HG02678 (cell line): Measurements from ENCODE around the gene ENOX1.
"Not testable (repeated sequence)": the region's sequence is repeated elsewhere in the genome, so short reads cannot be mapped to it uniquely, and the experiment has no call there.

Experiments used
- ATAC-seq: cut with Tn5 transposase; IDR thresholded peaks from one replicate; pipeline ENCODE4 v1.9.1; 2021; ENCODE audit warnings: mild to moderate bottlenecking, moderate library complexity; ENCODE audit not compliant: unreplicated experiment

The ENOX1 gene

GRCh38 chr13:43441899-43442499 is 344.8 kb downstream of the ENOX1 start:
- no peak for ATAC-seq

GRCh38 chr13:43441464-43441863 is 345.3 kb downstream of the ENOX1 start:
- no peak for ATAC-seq

- ATAC-seq, result no peak
Observed at GRCh38 chr13:43434191-43434590, 352.6 kb downstream of the ENOX1 start.

- ATAC-seq, result no peak
Observed at GRCh38 chr13:43433691-43434141, 353.1 kb downstream of the ENOX1 start.

GRCh38 chr13:43432958-43433357 is 353.8 kb downstream of the ENOX1 start:
- ATAC-seq, result no peak

GRCh38 chr13:43431841-43432240 is 354.9 kb downstream of the ENOX1 start:
- no peak for ATAC-seq

GRCh38 chr13:43431290-43431716 is 355.5 kb downstream of the ENOX1 start:
- ATAC-seq, result no peak

- no peak for ATAC-seq
Observed at GRCh38 chr13:43428545-43429296, 358.1 kb downstream of the ENOX1 start.

GRCh38 chr13:43426355-43426754 is 360.4 kb downstream of the ENOX1 start:
- ATAC-seq, result no peak

GRCh38 chr13:43425234-43425633 is 361.5 kb downstream of the ENOX1 start:
- ATAC-seq, result no peak

GRCh38 chr13:43424412-43424811 is 362.4 kb downstream of the ENOX1 start:
- no peak for ATAC-seq

GRCh38 chr13:43422116-43422515 is 364.7 kb downstream of the ENOX1 start:
- ATAC-seq, result no peak

- ATAC-seq, result not testable (repeated sequence)
Observed at GRCh38 chr13:43416842-43417241, 369.9 kb downstream of the ENOX1 start.

GRCh38 chr13:43416408-43416807 is 370.4 kb downstream of the ENOX1 start:
- ATAC-seq, result not testable (repeated sequence)

GRCh38 chr13:43415903-43416391 is 370.8 kb downstream of the ENOX1 start:
- ATAC-seq, result not testable (repeated sequence)

- no peak for ATAC-seq
Observed at GRCh38 chr13:43414111-43414510, 372.7 kb downstream of the ENOX1 start.

- ATAC-seq, result no peak
Observed at GRCh38 chr13:43411741-43412140, 375.0 kb downstream of the ENOX1 start.

- no peak for ATAC-seq
Observed at GRCh38 chr13:43411211-43411610, 375.6 kb downstream of the ENOX1 start.

- no peak for ATAC-seq
Observed at GRCh38 chr13:43408274-43408673, 378.5 kb downstream of the ENOX1 start.

- ATAC-seq, result no peak
Observed at GRCh38 chr13:43407023-43407581, 379.7 kb downstream of the ENOX1 start.

GRCh38 chr13:43405457-43405856 is 381.3 kb downstream of the ENOX1 start:
- ATAC-seq, result no peak

GRCh38 chr13:43402380-43402779 is 384.4 kb downstream of the ENOX1 start:
- no peak for ATAC-seq
